Gastroesophageal sphincter (tissue), 4 donors: Measurements from ENCODE around the gene NPY4R. TPM values are rescaled to one million over a fixed set of nuclear protein-coding genes. Genes with fewer than 3 reads are reported as not detected.
"Not testable (repeated sequence)": the region's sequence is repeated elsewhere in the genome, so short reads cannot be mapped to it uniquely, and the experiment has no call there.

Experiments
- ATAC-seq: fragments of 150-250 bp; one replicate; pipeline ENCODE4 v1.9.1; 2016; ENCODE audit warnings: mild to moderate bottlenecking, moderate library complexity
- H3K27ac ChIP-seq, 4 donors: fragments of 200-600 bp; sonication (generic) in 3 of 4; 1 replicate in 3 of 4; 2 replicates in 1 of 4; pipeline ENCODE4 v1.5.1; 2016 to 2019
- H3K27me3 ChIP-seq: fragments of 200-600 bp; sonication (generic); one replicate; pipeline ENCODE4 v1.5.1; 2019
- H3K36me3 ChIP-seq, 2 donors: fragments of 200-600 bp; sonication (generic); one replicate each; pipeline ENCODE4 v1.5.1; 2019; ENCODE audit warnings: control low read depth in 1 of 2
- H3K4me1 ChIP-seq, 3 donors: fragments of 200-600 bp; sonication (generic); 1 replicate in 2 of 3; 2 replicates in 1 of 3; pipeline ENCODE4 v1.5.1; 2016 to 2019; ENCODE audit warnings: control low read depth in 2 of 3
- H3K4me3 ChIP-seq, 2 donors: fragments of 200-600 bp; sonication (generic); one replicate each; pipeline ENCODE4 v1.5.1; 2019; ENCODE audit warnings: mild to moderate bottlenecking in 1 of 2, moderate library complexity in 1 of 2
- H3K9me3 ChIP-seq, 3 donors: fragments of 200-600 bp; sonication (generic); one replicate each; pipeline ENCODE4 v1.5.1; 2017 to 2019; ENCODE audit warnings: control low read depth in 2 of 3
- total RNA-seq, 4 donors: library from RNA; depleted of rRNA; stranded (reverse); fragments of >200 nt; gene quantifications; one replicate each; pipeline ENCODE4 v1.1.0, GENCODE V29; 2016

NPY4R gene
- total RNA-seq, 4 donors from 2014 or later, result not detected

- ATAC-seq, result not testable (repeated sequence)
Measured at GRCh38 chr10:46411123-46411522, 54.6 kb downstream of the NPY4R start.

More at GRCh38 chr10:46411123-46411522, 54.6 kb downstream of the NPY4R start:
- H3K27ac ChIP-seq, H3K9me3 ChIP-seq, H3K36me3 ChIP-seq, H3K27me3 ChIP-seq, H3K4me1 ChIP-seq, H3K4me3 ChIP-seq: not testable (repeated sequence)

Other genes starting within 250 kb of the NPY4R start
- gene ANTXRL, start 179.0 kb downstream of the NPY4R start, total RNA-seq, result not detected
- 10 to 100 TPM in 1 of 4 donors, 1 to 10 TPM in 1, under 1 TPM in 2; 0.27 to 13.7 (median 1.0) TPM for gene ANXA8L1, start 90.2 kb downstream of the NPY4R start, total RNA-seq
- 1 to 10 TPM in 2 of 4 donors, not detected in 2; 1.2 to 1.6 TPM for gene GPRIN2, start 90.7 kb upstream of the NPY4R start, total RNA-seq
- gene SYT15, start 113.2 kb upstream of the NPY4R start, total RNA-seq, result 10 to 100 TPM in 2 of 4 donors, 1 to 10 TPM in 2; 1.9 to 11.2 (median 7.4) TPM